Breast epithelium (tissue), 4 donors: ENCODE results near the gene CCDC74A. TPM values are rescaled to one million over a fixed set of nuclear protein-coding genes. Genes with fewer than 3 reads are reported as not detected.
A peak's percentile ranks its signal among the peaks of the same experiment; 100 is the strongest.
"Not testable (repeated sequence)": the region's sequence is repeated elsewhere in the genome, so short reads cannot be mapped to it uniquely, and the experiment has no call there.

ENCODE experiments used
- DNase-seq, 2 donors: peaks; one replicate each; pipeline ENCODE4 v3.0.0-alpha.2; 2019; ENCODE audit warnings: low spot score in 2 of 2
- H3K27ac ChIP-seq, 2 donors: fragments of 200-600 bp; sonication (generic) in 1 of 2; one replicate each; pipeline ENCODE4 v1.5.1; 2016 to 2019; ENCODE audit warnings: mild to moderate bottlenecking in 1 of 2
- H3K27me3 ChIP-seq, 2 donors: fragments of 200-600 bp; sonication (generic) in 1 of 2; one replicate each; pipeline versions ENCODE4 v1.5.1 to v1.6.0; 2017 to 2019; ENCODE audit warnings: control low read depth in 1 of 2, mild to moderate bottlenecking in 1 of 2
- H3K36me3 ChIP-seq: fragments of 200-600 bp; one replicate; pipeline ENCODE4 v1.5.1; 2019
- H3K4me1 ChIP-seq, 2 donors: fragments of 200-600 bp; sonication (generic); one replicate each; pipeline ENCODE4 v1.5.1; 2016 to 2019; ENCODE audit warnings: control low read depth in 1 of 2
- H3K4me3 ChIP-seq, 3 donors: fragments of 200-600 bp; sonication (generic); 1 replicate in 2 of 3; 2 replicates in 1 of 3; pipeline ENCODE4 v1.5.1; 2016 to 2019; ENCODE audit warnings: mild to moderate bottlenecking in 3 of 3, moderate library complexity in 2 of 3
- H3K9me3 ChIP-seq, 2 donors: fragments of 200-600 bp; sonication (generic) in 1 of 2; one replicate each; pipeline ENCODE4 v1.5.1; 2016 to 2019; ENCODE audit warnings: control low read depth in 1 of 2
- POLR2A ChIP-seq: fragments of 450-650 bp; IDR thresholded peaks from one replicate; pipeline ENCODE4 v1.6.1; 2016; ENCODE audit warnings: antibody characterized with exemption, mild to moderate bottlenecking, moderate library complexity
- POLR2AphosphoS5 ChIP-seq, 3 donors: sonication (generic); formaldehyde crosslinking; IDR thresholded peaks; one replicate each; pipeline ENCODE4 v1.6.1; 2017; ENCODE audit warnings: antibody characterized with exemption in 3 of 3
- intact Hi-C: fragments of 100-400 bp; cut with DNase I; formaldehyde crosslinking; loops from one replicate; pipeline ENCODE4 v1.15.1; 2023; ENCODE audit warnings: low total_unique reads
- total RNA-seq, 3 donors: library from RNA; depleted of rRNA; stranded (reverse); fragments of >200 nt; gene quantifications; one replicate each; pipeline ENCODE4 v1.1.0, GENCODE V29; 2016
- TF ChIP-seq, protein P1 (sequence below), 3 donors: fragments of 450-650 bp; IDR thresholded peaks; one replicate each; pipeline ENCODE4 v1.5.1; 2016 to 2017; ENCODE audit warnings: antibody characterized with exemption in 3 of 3, mild to moderate bottlenecking in 3 of 3, moderate library complexity in 3 of 3

Gene CCDC74A
- total RNA-seq, 3 donors from 2014 or later: 8.2 to 100 (median 61.3) TPM

GRCh38 chr2:131533609-131534316, 6.1 kb downstream of the CCDC74A start:
- H3K9me3 ChIP-seq, intact Hi-C loops, H3K4me1 ChIP-seq, DNase-seq, H3K27me3 ChIP-seq, H3K36me3 ChIP-seq: not testable (repeated sequence)
- Histone ChIP-seq H3K4me3 (peak overlapping the region in 1 of 3 donors; percentile 29), H3K27ac (peak overlapping the region in 1 of 2 donors; percentile 61)

- H3K9me3 ChIP-seq, DNase-seq, H3K4me3 ChIP-seq, H3K36me3 ChIP-seq, intact Hi-C loops, H3K4me1 ChIP-seq, H3K27me3 ChIP-seq: not testable (repeated sequence)
- H3K27ac ChIP-seq: peak overlapping the region in 1 of 2 donors; percentile 61
These were observed 6.6 kb downstream of the CCDC74A start for GRCh38 chr2:131534317-131534672.

- H3K27ac ChIP-seq, H3K4me1 ChIP-seq, H3K9me3 ChIP-seq, DNase-seq, H3K4me3 ChIP-seq, H3K27me3 ChIP-seq, intact Hi-C loops, H3K36me3 ChIP-seq: not testable (repeated sequence)
These were observed 7.3 kb downstream of the CCDC74A start for GRCh38 chr2:131534965-131535364.

DNA sequence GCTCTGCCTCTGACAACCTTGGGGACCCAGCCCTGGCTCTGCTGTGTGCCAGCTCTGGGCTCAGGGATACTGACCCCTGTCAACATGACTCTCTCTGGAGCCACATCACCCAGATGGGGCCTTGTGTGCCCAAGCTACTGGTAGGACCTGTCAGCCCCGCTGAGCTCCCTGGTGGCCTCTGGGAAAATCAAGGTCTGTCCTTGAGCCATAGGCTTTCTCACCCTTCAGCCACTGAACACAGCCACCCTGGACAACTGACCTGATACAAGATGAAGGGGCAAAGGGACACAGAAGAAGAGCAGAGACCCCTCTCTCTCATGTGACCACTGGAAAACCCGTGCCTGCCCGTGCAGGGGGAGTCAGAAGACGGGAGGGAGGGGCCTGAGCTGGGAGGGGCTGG, 7.8 kb downstream of the CCDC74A start:
- no peaks in the 10 kb centered on the region for H3K9me3 ChIP-seq
- TF ChIP-seq POLR2A (no peak), POLR2AphosphoS5 (IDR thresholded peaks at IDR 0.05) (no peak)
- TF ChIP-seq, protein P1, sequence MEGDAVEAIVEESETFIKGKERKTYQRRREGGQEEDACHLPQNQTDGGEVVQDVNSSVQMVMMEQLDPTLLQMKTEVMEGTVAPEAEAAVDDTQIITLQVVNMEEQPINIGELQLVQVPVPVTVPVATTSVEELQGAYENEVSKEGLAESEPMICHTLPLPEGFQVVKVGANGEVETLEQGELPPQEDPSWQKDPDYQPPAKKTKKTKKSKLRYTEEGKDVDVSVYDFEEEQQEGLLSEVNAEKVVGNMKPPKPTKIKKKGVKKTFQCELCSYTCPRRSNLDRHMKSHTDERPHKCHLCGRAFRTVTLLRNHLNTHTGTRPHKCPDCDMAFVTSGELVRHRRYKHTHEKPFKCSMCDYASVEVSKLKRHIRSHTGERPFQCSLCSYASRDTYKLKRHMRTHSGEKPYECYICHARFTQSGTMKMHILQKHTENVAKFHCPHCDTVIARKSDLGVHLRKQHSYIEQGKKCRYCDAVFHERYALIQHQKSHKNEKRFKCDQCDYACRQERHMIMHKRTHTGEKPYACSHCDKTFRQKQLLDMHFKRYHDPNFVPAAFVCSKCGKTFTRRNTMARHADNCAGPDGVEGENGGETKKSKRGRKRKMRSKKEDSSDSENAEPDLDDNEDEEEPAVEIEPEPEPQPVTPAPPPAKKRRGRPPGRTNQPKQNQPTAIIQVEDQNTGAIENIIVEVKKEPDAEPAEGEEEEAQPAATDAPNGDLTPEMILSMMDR (IDR thresholded peaks at IDR 0.05): no peak
- H3K4me1 ChIP-seq: no peaks in the 10 kb centered on the region
- no peak overlapping the region for H3K27ac ChIP-seq
- DNase-seq: no peak
- H3K4me3 ChIP-seq: no peak overlapping the region
- no peaks in the 10 kb centered on the region for H3K27me3 ChIP-seq
- no peaks in the 10 kb centered on the region for H3K36me3 ChIP-seq
- intact Hi-C loops: no loop called here

- H3K9me3 ChIP-seq, H3K36me3 ChIP-seq, intact Hi-C loops, H3K27ac ChIP-seq, H3K4me1 ChIP-seq, H3K27me3 ChIP-seq, H3K4me3 ChIP-seq, DNase-seq: not testable (repeated sequence)
These were observed 8.5 kb downstream of the CCDC74A start for GRCh38 chr2:131535951-131536826.

GRCh38 chr2:131536841-131537240, 9.2 kb downstream of the CCDC74A start:
- H3K9me3 ChIP-seq, H3K4me3 ChIP-seq, H3K27ac ChIP-seq, H3K4me1 ChIP-seq, H3K27me3 ChIP-seq, H3K36me3 ChIP-seq, DNase-seq, intact Hi-C loops: not testable (repeated sequence)

DNA sequence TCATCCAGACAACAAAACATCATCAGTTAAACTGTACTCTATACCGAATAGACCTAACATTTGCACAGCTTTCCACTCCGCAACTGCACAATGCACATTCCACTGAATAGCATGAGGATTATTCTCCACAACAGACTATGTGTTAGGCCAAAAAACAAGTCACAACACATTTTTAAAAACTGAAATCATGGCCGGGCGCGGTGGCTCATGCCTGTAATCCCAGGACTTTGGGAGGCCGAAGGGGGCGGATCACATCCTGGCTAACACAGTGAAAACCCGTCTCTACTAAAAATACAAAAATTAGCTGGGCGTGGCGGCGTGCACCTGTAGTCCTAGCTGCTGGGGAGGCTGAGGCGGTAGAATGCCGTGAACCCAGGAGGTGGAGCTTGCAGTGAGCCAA, 11.2 kb downstream of the CCDC74A start:
- intact Hi-C loops, H3K4me1 ChIP-seq, DNase-seq, H3K36me3 ChIP-seq, H3K4me3 ChIP-seq, H3K27ac ChIP-seq, H3K9me3 ChIP-seq, H3K27me3 ChIP-seq: not testable (repeated sequence)

- no peak for TF ChIP-seq POLR2AphosphoS5 (IDR thresholded peaks at IDR 0.05)
- TF ChIP-seq, protein P1 (IDR thresholded peaks at IDR 0.05): no peak
- TF ChIP-seq POLR2A: no peak
- H3K9me3 ChIP-seq: no peaks in the 10 kb centered on the region
- H3K27me3 ChIP-seq: no peaks in the 10 kb centered on the region
- no peaks in the 10 kb centered on the region for H3K4me1 ChIP-seq
- H3K27ac ChIP-seq: no peak overlapping the region
- DNase-seq: no peak
- intact Hi-C loops: no loop called here
- no peak overlapping the region for H3K4me3 ChIP-seq
- no peaks in the 10 kb centered on the region for H3K36me3 ChIP-seq
These were observed 15.0 kb downstream of the CCDC74A start for GRCh38 chr2:131542438-131543384.
